MM.1S (cell line): ENCODE results near the gene DCBLD2.

ENCODE experiments used
- EZH2 ChIP-seq: fragments of 300-600 bp; sonication (generic); optimal IDR thresholded peaks from 2 replicates; pipeline ENCODE3; 2017; ENCODE audit warnings: low read depth, mild to moderate bottlenecking, antibody characterized with exemption, low read length, mixed read lengths
- TF ChIP-seq, protein P1 (sequence below): fragments of 300-600 bp; sonication (generic); IDR thresholded peaks from 2 replicates; pipeline ENCODE4 v1.5.1; 2016; ENCODE audit warnings: antibody characterized with exemption, low read length, mixed read lengths

DNA sequence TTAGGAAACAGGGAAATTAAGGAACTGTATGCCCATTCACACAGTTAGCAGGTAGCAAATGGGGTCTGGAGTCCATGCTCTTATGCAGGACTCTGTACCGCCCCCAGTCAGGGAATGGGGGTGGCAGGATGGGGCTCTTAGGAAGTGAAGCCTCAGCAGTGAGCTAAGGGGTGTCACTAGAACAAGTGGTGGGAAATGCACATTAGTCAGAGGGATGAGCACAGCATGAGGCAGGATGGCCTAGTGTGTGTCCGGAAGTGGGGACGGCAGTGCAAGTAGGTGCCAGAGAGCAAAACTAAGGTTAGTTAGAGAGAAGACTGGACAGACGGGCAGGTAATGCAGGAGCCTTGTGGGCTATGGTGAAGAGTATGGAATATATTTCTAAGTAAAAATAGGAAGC, 77.7 kb downstream of the DCBLD2 start:
- TF ChIP-seq, protein P1, sequence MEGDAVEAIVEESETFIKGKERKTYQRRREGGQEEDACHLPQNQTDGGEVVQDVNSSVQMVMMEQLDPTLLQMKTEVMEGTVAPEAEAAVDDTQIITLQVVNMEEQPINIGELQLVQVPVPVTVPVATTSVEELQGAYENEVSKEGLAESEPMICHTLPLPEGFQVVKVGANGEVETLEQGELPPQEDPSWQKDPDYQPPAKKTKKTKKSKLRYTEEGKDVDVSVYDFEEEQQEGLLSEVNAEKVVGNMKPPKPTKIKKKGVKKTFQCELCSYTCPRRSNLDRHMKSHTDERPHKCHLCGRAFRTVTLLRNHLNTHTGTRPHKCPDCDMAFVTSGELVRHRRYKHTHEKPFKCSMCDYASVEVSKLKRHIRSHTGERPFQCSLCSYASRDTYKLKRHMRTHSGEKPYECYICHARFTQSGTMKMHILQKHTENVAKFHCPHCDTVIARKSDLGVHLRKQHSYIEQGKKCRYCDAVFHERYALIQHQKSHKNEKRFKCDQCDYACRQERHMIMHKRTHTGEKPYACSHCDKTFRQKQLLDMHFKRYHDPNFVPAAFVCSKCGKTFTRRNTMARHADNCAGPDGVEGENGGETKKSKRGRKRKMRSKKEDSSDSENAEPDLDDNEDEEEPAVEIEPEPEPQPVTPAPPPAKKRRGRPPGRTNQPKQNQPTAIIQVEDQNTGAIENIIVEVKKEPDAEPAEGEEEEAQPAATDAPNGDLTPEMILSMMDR, result no peak
- TF ChIP-seq EZH2, result no peak
